Measurements from ENCODE around the gene GAS6. TPM values are rescaled to one million over a fixed set of nuclear protein-coding genes. Genes with fewer than 3 reads are reported as not detected.
"Not testable (repeated sequence)": the region's sequence is repeated elsewhere in the genome, so short reads cannot be mapped to it uniquely, and the experiment has no call there.

The GAS6 gene
- total RNA-seq, 1 donor from 2014 or later = 1.4 TPM

DNA sequence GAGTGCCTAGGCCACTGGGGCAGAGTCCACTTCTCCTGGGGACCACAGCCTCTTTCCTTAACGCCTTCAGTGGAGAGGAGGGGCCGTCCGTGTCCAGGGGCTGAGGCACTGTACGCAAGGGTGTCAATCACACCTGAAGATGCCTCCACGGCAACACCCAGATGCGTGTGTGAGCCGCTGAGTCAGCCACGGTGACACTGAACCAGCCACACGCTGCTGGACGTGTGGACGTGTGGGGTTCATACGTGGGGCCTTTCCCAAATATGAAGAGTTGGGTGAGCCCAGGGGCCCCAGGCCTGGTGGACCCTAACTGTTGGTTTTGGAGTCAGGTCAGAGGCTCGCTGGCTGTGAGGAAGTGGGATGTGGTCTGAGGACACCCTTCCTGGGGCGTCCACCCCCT, 53.2 kb downstream of the GAS6 start:
- intact Hi-C loops (cut with micrococcal nuclease) = no loop called here

- intact Hi-C loops (cut with micrococcal nuclease) = no loop called here
Observed at GRCh38 chr13:113809934-113810333, 53.9 kb downstream of the GAS6 start.

GRCh38 chr13:113808058-113808834, 55.6 kb downstream of the GAS6 start:
- intact Hi-C loops (cut with micrococcal nuclease) = no loop called here

DNA sequence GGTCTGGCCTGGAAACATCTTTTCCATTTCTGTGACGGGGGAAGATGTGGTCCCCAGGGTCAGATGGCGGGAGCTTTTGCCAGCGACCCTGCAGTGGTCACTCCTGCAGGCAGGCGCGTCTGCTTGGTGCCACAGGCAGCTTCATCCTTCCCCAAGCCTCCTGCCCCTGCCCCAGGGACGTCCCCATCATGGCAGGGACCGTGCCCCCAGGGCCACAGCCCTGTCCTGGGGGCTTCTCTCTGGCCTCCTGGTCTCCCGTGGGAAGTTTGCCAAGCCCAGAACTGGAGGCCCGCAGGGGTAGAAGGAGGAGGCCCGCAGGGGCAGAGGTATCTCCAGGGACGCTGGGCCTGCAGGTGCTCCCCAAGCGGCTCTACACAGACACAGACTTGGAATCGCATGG, 57.4 kb downstream of the GAS6 start:
- intact Hi-C loops (cut with micrococcal nuclease) = no loop called here

DNA sequence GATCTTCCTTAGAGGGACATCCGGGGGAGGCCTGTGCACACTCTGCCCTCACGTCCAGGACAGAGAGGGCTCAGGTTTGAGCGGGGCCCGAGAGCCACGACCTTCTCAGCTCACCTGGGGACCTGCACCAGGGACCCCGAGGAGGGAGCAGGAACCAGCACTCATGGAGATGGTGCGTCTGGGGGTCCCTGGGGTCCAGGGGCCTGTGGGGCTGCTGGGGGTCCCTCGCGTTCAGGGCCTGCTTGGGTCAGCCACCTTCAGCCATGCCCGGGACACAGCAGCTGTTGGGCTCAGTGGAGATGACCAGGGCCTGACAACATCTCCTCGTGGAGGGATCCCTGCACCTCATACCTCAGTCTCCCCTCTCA, 57.8 kb downstream of the GAS6 start:
- intact Hi-C loops (cut with micrococcal nuclease) = no loop called here

DNA sequence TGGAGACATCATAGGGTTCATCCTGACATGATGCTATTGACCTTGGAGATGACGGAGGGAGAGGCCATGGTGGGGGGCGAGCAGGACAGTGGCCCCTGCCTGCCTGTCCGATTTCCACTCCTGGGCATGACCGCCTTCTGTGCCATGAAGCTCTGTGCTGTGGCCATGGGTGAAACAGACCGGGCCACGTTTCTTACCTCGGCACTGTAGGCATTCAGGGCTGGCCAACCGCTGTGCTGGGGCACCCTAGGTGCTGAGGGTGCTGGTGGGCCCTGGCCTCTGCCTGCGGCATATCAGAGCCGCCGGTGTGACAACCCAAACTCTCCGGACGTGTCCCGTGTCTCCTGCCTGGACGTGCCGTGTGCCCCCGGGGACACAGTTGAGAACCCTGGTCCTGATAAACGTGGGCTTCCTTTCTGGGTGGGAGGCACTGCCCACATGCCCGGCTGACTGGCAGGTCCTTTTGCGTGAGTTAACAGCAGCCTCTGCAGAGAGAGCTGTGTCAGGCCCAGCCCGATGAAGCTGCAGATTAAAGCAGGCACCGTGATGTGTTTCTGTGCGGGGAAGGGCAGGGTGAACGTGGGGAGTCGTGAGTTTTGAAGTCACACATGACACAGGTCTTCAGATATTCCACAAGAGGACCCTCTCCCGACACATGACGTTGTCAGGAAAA, 58.3 kb downstream of the GAS6 start:
- intact Hi-C loops (cut with micrococcal nuclease) = no loop called here

GRCh38 chr13:113804703-113805430, 59.0 kb downstream of the GAS6 start:
- intact Hi-C loops (cut with micrococcal nuclease) = no loop called here

DNA sequence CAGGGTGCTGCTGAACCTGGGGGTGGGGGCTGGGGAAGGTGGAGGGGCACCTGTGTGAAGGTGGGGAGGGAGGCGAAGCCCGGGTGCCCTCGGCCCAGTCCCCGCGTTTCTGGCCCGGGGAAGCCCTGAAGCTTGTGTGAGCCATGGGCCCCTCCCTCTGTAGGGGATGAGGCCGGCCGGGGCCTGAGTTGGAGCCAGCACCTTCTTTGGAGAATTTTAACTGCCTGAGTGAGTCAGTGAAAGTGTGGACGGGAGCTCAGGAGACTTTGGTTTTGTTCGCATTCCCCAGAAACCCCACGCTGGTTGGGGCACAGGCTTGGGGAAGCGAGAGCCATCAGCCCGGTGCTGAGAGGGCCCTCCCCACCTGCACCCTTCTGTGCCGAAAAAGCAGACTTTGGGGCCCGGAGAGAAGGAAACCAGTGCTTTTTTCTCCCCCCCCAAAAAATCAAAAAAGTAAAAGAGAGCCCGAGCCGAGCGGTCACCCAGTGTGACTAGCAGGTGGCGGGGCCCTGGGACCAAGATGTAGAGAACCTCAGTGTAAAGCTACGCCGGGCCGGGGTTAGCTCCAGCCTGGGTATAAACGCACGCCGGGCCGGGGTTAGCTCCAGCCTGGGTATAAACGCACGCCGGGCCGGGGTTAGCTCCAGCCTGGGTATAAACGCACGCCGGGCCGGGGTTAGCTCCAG, 59.7 kb downstream of the GAS6 start:
- intact Hi-C loops (cut with micrococcal nuclease) = no loop called here

- intact Hi-C loops (cut with micrococcal nuclease) = no loop called here
Observed at GRCh38 chr13:113803409-113804016, 60.4 kb downstream of the GAS6 start.

- intact Hi-C loops (cut with micrococcal nuclease) = no loop called here
Observed at GRCh38 chr13:113802761-113803160, 61.1 kb downstream of the GAS6 start.

- intact Hi-C loops (cut with micrococcal nuclease) = no loop called here
Observed at GRCh38 chr13:113802090-113802531, 61.8 kb downstream of the GAS6 start.

DNA sequence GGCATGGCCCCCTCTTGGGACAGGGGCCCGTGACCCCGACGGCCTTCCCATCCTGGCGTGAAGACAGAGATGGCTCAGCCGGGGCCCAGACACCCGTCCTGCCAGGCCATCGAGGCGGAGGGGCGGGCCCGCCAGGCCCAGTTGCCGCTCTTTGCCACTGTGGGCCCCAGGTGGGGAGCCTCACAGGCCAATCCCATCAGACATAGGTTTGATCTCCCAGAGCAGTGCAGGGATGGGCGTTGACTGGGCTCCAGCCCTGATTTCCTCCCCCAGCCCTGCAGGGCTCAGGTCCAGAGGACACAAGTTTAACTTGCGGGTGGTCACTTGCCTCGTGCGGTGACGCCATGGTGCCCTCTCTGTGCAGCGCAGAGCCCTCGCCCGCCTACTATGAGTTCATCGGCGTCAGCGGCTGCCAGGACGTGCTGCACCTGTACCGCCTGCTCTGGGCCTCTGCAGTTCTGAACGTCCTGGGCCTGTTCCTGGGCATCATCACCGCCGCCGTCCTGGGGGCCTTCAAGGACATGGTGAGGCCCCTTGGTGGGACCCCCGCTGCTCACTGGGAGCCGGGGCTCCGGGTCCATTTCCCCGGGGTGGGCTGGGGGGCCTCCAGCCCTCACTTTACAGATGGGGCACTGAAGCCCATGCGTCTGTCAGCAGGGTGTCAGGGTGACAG, 62.5 kb downstream of the GAS6 start:
- intact Hi-C loops (cut with micrococcal nuclease) = no loop called here

DNA sequence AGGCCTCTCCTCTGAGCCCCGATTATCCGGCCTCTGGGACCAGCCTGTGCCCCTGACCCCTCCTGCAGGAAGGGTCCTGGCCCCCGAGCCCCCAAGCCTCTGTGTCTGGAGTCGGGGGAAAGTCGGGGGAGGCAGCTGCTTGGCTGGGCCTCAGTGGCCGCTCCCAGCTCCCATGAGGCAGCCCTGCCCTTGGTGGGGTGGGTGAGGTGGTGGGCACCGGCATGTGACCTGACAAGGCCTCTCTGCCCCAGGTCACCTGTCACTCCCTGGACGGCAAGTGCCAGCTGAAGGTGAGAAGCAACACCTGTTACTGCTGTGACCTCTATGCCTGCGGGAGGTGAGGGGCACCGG, 63.3 kb downstream of the GAS6 start:
- intact Hi-C loops (cut with micrococcal nuclease) = no loop called here

DNA sequence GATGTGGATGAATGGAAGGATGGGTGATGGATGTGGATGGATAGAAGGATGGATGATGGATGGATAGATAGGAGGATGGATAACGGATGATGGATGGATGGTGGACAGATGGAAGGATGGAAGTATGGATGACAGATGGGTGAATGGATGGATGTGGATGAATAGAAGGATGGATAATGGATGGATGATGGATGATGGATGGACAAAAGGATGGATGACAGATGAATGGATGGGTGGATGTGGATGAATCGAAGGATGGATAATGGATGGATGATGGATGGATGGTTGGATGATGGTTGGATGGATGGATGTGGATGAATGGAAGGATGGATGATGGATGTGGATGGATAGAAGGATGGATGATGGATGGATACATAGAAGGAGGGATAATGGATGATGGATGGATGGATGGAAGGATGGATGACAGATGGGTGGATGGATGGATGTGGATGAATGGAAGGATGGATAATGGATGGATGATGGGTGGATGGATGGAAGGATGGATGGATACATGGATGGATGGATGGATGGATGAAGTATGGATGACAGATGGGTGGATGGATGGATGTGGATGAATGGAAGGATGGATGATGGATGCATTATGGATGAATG, 65.6 kb downstream of the GAS6 start:
- intact Hi-C loops (cut with micrococcal nuclease) = no loop called here

DNA sequence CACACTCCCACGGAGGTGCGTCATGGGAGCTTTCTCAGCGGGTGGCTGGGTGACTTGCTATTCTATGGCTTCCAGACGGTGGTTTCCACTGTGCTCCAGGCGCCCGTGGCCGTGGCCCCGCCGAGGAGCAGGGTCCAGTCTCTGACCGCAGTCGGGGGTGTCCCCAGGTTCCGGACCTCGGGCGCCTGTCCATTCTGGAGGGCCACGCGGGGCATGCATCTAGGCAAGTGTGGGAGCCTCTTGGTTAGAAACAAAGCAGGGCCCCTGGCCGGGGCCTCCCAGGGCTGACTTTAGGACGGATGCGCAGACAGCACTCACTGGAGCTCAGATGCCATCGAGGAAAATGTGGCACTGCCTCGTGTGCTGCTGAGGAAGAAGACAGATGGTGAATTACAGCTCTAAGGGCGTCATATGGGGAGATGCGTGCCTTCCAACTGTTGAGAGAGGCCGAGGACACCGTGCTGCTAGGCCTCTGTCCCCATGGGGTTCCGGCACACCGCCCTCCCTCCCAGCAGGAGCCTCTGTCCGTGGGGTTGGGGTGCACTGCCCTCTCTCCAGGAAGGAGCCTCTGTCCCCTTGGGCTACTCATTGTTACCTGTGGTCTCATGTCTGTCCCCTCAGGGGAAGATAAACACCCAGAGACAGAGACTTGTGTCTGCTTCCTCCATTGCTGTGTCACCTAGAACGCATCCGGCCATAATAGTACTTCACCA, 66.8 kb downstream of the GAS6 start:
- intact Hi-C loops (cut with micrococcal nuclease) = no loop called here

DNA sequence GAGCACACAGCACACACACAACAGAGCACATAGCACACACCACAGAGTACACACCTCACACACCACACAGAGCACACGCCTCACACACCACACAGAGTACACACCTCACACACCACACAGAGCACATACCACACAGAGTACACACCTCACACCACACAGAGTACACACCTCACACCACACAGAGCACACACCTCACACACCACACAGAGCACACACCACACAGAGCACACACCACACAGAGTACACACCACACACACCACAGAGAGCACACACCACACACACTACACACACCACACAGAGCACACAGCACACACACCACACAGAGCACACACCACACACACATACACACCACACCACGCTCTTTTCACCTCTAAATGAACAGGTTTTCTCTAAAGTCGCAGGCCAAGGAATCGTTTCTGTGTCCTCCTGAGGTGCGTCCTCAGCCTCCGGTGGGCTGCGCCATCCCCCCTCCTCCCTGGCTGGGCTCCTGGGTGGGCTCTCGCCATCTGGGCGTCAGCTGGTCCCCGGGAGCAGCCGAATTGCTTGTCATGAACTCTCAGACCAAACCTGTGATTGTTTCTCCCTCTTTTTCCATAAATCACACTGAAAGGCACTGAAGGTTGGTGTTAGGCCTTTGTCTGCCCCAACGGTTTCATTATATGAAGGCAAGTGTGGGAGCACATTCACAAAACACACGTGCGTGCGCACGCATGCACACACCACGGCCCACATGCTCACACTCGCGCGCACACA, 67.5 kb downstream of the GAS6 start:
- intact Hi-C loops (cut with micrococcal nuclease) = no loop called here

GRCh38 chr13:113795362-113795761, 68.5 kb downstream of the GAS6 start:
- intact Hi-C loops (cut with micrococcal nuclease) = not testable (repeated sequence)

- intact Hi-C loops (cut with micrococcal nuclease) = no loop called here
Observed at GRCh38 chr13:113794764-113795173, 69.1 kb downstream of the GAS6 start.

DNA sequence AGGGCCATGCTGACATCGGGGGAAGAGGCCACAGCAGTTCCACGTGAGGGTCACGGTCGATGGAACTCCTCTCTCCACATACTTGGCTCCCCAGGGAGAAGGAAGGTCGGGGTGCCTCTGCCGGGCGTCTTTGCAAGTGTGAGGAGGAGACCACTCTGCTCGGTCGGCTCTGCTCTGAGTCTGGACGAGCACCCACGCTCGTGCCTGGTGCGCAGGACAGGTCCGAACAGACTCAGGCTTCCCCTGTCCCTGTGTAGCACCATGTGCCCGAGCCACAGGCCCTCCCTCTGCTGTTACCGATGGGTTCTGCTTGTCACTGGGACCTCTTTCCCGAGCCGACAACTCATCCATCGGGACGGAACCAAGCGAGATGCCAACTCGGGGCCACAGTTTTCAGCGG, 69.8 kb downstream of the GAS6 start:
- intact Hi-C loops (cut with micrococcal nuclease) = no loop called here

Data from T-helper 2 cell treated with Interferon-gamma antibody and Interleukin-4, amounts not matched to agents 100 ng/mL and 5 ng/mL, for 36 hours (primary cell).